Head of caudate nucleus (tissue), 42 donors: Measurements from ENCODE around the gene ERV3-1.
"Not testable (repeated sequence)": the region's sequence is repeated elsewhere in the genome, so short reads cannot be mapped to it uniquely, and the experiment has no call there.

ENCODE experiments used
- DNase-seq, 42 donors: peaks; one replicate each; pipeline versions ENCODE4 v3.0.0 to v3.0.0-alpha.2; 2020 to 2021; ENCODE audit warnings: mixed read lengths in 7 of 42
- intact Hi-C: fragments of 100-400 bp; cut with DNase I; formaldehyde crosslinking; loops from one replicate; pipeline ENCODE4 v1.15.0; 2022

ERV3-1 gene, protein sequence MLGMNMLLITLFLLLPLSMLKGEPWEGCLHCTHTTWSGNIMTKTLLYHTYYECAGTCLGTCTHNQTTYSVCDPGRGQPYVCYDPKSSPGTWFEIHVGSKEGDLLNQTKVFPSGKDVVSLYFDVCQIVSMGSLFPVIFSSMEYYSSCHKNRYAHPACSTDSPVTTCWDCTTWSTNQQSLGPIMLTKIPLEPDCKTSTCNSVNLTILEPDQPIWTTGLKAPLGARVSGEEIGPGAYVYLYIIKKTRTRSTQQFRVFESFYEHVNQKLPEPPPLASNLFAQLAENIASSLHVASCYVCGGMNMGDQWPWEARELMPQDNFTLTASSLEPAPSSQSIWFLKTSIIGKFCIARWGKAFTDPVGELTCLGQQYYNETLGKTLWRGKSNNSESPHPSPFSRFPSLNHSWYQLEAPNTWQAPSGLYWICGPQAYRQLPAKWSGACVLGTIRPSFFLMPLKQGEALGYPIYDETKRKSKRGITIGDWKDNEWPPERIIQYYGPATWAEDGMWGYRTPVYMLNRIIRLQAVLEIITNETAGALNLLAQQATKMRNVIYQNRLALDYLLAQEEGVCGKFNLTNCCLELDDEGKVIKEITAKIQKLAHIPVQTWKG

DNA sequence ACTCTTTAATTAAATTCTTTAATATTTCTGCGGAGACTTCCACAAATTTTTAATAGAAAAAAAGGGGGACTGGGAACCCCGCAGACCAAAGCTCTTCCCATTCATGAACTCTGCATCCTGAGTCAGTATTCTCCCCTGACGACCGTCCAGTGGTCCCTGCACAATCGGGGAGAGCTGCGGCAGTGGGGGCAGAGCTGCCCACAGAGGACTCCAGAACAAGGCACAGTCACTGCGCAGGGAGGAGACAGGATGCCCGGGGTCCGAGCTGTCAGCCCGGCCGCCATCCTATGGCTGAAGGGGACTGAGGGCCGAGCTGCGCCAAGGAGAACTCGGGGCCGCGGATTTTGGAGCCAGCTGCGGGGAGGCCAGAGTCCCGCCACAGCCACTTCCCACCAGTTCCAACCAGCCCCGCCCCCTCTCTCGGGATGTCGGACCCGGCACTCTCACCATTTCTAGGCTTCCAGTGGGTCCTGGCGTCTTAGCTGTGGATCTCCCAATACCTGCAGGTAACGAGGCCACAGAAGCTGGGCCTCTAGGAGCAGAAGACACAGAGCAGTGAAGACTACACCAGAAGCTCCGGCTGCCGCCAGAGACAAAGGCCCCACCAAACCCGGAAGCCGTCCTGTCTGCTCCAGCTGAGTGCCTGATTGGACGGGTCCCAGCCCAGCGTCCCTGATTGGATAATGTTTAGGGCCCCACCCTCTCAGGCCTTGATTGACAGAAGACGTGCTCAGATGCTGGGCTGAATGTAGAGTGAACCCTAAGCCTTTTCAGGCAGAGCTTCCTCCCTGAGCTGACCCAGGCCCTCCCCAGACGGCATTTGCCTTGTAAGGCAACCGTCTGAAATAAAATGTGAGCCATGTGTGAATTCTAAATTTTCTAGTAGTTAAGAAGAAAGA, at the start of gene ERV3-1:
ERV3-1 (minus strand) TSS at position 594 of the 899 bp plus-strand sequence. CDS start 13,661 bp downstream, outside the sequence.
- intact Hi-C loops = loop anchor here (2.0 kb wide), 1 partner anchor 32 kb away; no protein-coding TSS in a partner anchor
- DNase-seq = peak; percentile 95 to 99 (median 98)

DNA sequence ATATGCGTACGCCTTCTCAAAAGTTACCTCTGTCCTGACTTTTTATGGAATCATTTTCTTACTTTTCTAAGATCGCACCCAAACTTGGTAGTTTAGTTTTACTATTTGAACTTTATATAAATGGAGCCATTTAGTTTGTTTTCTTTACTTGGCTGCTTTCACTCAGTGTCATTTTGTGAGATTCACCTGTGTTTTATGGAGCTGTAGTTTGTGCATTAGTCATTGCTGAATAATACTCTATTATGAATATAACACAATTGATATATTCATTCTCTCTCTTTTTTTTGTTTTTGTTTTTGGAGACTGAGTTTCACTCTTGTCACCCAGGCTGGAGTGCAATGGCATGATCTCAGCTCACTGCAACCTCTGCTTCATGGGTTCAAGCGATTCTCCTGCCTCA, 49.3 kb upstream of the ERV3-1 start:
- DNase-seq, intact Hi-C loops: not testable (repeated sequence)

DNA sequence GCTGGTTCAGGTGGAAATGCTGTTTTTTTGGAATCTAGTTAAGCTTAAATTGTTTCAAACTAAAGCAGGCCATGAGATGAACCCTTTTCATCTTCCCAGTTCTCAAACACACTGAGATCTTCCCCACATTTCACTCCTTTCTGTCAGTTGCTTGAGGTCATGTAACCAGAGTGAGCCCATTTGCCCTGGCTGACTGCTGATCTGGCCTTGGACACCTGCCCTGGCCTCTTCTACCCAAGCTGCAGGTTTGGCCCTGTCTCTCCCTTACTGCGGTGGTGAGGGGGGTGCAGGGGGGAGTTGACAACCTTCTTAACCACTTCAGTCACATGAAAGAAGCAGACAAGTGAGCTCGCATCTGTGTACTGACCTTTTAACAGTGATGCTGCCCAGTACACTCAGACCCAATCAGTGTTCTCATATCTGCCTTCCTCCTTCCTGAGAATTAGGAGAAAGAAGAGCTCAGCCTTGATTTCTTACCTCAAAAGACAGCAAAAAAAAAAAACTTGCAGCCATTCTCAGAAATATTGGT, 48.0 kb upstream of the ERV3-1 start:
- intact Hi-C loops, DNase-seq: not testable (repeated sequence)

DNA sequence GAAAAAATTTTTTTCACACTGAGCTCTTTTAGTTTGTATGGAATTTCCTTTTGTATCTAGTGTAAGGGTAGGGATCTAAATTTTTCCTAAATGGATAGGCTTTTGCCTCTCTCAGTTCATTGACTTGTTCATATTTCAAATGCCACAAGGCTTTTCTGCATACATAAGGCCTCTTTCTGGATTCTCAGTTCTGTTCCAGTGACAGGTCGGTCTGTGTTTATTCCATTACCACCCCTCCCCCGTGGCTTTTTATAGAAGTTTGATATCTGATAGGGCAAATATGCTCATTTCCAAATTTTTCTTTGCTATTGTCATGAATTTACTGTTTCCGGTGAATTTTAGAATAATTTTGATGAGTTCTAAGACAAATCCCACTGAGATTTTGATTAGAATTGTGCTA, 45.2 kb upstream of the ERV3-1 start:
- intact Hi-C loops = not testable (repeated sequence)

DNA sequence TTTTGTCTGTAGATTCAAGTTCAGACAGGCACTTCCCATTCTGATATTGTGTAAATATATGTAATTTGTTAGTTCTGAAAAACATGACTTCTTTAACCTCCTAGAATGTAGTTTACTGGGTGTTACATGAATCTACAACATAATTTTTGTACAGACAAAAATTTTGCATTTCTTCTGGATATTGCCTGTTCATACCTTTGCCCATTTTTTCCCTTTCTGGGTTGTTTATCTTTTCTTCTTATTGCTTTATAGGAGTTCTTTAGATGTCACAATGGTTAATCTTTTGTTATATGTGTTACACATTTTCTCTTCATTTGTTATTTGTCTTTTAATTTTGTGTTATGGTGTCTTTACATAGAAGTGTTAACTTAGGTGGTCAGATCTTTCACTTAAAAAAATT, 44.7 kb upstream of the ERV3-1 start:
- intact Hi-C loops, DNase-seq: not testable (repeated sequence)

More for the DNA sequence above, 45.2 kb upstream of the ERV3-1 start:
- not testable (repeated sequence) for DNase-seq

DNA sequence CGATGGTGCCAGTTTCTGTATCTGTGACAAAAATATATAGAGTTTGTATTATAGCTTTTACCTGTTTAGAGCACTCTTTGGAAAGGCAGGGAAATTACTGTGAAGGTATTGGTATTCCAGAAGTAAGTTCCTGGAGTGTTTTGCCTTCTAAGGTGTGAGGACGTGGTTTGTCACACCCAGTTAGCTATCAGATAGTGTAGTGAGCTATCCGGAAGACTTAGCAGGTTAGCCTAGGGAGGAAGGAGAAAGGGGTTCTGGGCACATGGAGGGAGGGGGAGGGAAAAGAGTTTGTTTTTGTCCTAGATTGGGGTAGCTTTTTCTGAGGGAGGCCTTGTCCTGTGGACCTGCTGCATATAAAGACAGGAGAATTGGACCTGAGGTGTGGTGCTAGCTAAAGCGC, 39.8 kb upstream of the ERV3-1 start:
- intact Hi-C loops, DNase-seq: not testable (repeated sequence)

DNA sequence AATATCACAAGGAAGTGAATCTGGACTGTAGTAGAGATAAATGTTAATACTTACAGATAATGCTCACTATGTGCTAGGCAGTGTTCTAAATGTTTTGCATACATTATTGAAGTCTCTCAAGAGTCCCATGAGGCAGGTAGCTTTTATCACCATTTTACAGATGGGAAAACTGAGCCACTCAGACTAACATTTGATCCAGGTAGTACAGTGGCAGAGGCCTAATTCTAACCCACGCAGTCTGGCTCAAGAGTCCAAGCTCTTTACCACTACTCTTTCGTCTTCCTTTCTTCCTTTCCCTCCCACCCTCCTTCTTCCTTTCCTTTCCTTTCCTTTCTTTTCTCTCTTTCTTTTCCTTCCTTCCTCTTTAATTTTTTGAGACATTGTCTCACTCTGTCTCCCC, 39.1 kb upstream of the ERV3-1 start:
- DNase-seq, intact Hi-C loops: not testable (repeated sequence)

DNA sequence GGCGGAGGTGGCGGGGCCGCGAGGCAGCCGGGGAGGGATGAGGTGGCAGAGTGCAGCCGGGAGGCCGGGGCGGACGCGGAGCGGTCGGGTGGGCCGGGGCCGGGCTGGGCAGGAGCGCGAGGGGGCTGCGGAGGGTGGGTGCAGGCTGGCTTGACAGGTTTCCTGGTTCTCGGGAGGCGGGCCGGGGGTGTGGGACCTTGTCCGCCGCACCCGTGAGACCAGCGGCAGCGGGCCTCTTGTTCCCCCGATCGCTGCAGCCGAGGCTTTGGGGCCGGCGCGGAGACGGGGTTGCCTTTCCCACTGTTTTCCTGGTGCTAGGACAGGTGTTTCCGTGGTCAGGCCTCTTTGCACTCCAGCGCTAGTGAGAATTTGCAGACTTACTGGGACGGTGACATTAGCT, 32.3 kb upstream of the ERV3-1 start:
- DNase-seq = peak in 38 of 42 donors; percentile 13 to 60 (median 33)
- intact Hi-C loops = loop anchor here (2.0 kb wide), 1 partner anchor 32 kb away; the partner anchor contains the start of gene ERV3-1

DNA sequence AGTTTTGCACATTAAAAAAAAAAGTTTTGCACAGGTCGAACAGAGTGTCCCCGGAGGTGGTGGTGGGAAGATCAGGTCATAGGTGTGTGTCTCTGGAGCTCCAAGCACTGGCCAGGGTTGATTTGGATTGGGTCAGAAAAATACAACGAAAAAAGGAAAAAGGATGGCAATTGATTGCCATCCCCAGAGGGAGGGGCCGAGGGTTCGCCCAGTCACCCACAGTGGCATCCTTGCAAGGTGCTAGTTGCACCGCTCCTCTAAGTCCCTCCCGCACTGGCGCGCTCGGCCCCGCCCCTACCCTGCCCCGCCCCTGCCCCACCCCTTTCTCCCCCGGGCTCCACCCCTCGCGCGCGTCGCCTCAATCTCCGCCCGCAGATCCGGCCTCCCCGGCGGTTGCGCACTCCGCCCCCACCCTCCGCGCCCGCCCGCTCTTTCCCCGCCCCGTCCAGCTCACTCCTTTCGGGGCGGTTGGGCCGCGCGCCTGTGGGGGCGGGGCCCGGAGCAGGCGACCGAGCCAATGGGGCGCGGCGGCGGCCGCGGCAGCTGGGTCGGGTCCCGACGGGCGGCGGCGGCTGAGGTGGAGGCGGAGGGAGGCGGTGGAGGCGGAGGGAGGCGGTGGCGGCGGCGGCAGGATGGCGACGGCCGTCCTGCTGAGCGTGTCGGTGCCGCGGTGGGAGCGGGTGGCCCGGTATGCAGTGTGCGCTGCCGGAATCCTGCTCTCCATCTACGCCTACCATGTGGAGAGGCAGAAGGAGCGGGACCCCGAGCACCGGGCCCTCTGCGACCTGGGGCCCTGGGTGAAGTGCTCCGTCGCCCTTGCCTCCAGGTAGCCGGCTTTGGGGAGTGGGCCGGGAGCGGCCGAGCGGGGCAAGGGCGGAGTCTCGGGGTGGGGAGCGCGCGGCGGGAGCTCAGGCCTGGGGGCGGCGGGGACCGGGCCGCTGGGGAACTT, 31.5 kb upstream of the ERV3-1 start:
- peak; percentile 70 to 97 (median 93) for DNase-seq
- intact Hi-C loops = loop anchor here (2.0 kb wide), 1 partner anchor 31 kb away; the partner anchor contains the start of gene ERV3-1

DNA sequence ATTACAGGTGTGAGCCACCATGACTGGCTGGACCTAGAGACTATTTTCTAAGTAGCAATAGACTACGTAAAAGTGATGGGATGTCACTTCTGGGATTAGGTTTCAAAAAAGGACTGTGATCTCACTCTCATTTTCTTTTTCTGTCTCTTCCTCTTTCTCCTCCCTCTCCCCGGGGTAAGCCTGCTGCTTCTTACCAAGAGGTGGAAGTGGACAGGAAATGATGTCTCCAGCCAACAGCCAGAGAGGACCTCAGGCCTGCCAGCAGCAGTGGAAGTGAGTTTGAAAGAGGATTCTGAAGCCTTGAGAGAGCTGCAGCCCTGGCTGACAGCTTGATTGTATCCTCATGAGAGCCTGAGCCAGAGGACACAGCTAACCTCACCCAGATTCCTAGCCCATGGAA, 30.0 kb upstream of the ERV3-1 start:
- DNase-seq = peak in 14 of 42 donors; percentile 5 to 48 (median 18)
- intact Hi-C loops = not testable (repeated sequence)

DNA sequence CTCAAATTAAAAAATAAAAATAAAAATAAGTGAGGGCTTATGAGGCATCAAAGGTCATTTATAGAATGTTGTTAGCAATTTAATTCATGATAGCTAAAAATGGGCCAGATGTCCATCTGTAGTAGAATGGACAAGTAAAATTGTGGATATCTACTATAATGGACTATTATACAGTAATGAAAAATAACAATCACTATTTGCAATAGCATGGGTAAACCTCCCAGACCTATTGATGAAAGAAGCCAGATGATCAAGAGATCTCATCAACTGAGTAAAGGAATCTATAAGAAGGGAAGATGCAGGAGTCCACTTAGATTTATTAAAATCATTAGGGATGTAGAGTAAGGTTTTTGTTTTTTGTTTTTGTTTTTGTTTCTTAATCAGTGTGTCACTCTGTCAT, 29.0 kb upstream of the ERV3-1 start:
- DNase-seq, intact Hi-C loops: not testable (repeated sequence)

DNA sequence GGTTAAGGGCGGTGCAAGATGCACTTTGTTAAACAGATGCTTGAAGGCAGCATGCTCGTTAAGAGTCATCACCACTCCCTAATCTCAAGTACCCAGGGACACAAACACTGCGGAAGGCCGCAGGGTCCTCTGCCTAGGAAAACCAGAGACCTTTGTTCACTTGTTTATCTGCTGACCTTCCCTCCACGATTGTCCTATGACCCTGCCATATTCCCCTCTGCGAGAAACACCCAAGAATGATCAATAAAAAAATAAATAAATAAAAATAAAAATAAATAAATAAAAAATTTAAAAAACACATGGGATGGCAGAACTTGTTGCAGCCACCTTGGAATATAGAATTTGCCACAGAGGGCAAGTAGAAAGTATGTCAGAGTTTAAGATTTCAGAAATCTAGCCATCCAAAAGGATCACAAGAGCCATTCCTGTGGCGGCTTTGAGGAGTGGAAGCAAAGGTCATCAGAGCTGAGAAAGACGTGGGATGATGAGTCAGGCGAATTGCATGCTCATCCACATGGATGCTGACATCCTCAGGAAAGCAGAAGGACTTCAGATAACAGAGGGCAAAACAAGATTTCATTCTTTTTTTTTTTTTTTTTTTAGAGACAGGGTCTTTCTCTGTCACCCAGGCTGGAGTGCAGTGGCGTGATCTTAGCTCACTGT, 27.8 kb upstream of the ERV3-1 start:
- intact Hi-C loops = not testable (repeated sequence)

DNA sequence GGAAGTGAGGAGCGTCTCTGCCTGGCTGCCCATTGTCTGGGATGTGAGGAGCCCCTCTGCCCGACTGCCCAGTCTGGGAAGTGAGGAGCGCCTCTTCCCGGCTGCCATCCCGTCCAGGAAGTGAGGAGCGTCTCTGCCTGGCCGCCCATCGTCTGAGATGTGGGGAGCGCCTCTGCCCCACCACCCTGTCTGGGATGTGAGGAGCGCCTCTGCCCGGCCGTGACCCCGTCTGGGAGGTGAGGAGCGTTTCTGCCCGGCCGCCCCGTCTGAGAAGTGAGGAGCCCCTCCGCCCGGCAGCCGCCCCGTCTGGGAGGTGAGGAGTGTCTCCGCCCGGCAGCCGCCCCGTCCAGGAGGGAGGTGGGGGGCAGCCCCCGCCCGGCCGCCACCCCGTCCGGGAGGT, 26.9 kb upstream of the ERV3-1 start:
- DNase-seq, intact Hi-C loops: not testable (repeated sequence)

More for the DNA sequence above, 27.8 kb upstream of the ERV3-1 start:
- not testable (repeated sequence) for DNase-seq

DNA sequence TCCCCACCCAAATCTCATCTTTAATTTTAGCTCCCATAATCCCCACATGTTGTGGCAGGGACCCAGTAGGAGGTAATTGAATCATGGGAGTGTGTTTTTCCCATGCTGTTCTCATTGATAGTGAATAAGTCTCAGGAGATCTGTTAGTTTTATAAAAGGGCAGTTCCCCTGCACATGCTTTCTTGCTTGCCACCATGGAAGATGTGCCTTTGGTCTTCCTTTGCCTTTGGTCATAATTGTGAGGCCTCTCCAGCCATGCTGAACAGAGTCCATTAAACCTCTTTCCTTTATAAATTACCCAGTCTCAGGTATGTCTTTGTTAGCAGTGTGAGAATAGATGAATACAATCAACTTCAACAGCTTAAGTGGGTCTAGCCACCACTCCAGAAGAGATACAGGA, 18.5 kb upstream of the ERV3-1 start:
- DNase-seq, intact Hi-C loops: not testable (repeated sequence)

DNA sequence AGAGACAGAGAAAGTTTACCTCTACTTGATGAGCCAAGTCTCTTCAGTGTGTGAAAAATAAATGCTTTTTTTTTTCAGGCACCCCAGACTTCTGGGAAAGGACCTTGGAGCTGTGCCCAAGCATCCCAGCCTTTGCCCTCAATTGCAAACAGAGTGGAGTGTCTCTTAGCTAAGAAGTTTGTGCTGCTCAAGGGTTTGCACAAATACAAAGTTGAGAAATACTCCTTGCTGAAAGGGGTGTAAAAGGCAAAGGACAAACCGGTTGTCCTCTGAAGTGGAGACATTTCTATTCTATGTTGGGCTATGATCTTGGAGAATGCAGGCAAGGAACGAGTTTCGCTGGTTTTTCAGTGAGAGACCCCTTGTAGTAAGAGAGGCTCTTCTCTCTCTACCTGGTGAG, 14.5 kb upstream of the ERV3-1 start:
- DNase-seq = peak in 1 of 42 donors; percentile 15
- intact Hi-C loops = not testable (repeated sequence)

DNA sequence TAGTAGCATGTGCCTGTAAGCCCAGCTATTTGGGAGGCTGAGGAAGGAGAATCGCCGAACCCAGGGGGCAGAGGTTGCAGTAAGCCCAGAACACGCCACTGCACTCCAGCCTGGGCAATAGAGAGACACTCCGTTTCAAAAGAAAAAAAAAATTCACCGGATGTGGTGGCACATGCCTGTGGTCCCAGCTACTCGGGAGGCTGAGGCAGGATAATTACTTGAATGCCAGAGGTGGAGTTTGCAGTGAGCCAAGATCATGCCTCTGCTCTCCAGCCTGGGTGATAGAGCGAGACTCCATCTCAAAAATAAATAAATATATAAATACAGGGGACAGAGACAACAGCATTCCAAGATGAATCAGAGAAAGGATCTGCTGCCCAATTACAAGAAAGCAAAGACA, 3.4 kb upstream of the ERV3-1 start:
- DNase-seq, intact Hi-C loops: not testable (repeated sequence)

DNA sequence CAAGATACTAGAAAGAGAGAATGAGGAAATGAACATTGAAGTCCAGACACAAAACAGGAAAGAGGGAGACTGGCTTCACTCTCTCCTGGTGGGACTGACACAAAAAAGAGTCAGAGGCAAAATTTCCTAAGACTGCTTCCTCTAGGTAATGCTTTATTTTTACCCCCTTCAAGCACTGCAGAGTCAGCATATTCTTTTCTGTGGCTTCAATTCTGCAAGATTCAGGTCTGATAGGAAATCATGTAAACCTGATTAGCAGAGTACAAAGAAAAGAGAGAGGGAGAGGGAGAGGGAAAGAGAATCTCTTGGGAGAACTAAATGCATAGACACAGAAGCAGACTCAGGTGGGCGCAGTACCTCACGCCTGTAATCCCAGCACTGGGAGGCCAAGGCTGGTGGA, 2.9 kb upstream of the ERV3-1 start:
- DNase-seq, intact Hi-C loops: not testable (repeated sequence)
